Thyroid gland (tissue), 4 donors: ENCODE data around the gene PHF13.

ENCODE experiments used
- CTCF ChIP-seq, 6 experiments: fragments of 200-600 bp in 3 of 6; fragments of 450-650 bp in 3 of 6; sonication (generic) in 3 of 6; IDR thresholded peaks; one replicate each; pipeline ENCODE4 v1.5.1; 2016 to 2019; ENCODE audit warnings: antibody characterized with exemption in 6 of 6, mild to moderate bottlenecking in 2 of 6, inconsistent platforms in 1 of 6, moderate library complexity in 1 of 6
- POLR2A ChIP-seq, 2 donors: fragments of 450-650 bp; IDR thresholded peaks; one replicate each; pipeline ENCODE4 v1.6.1; 2017; ENCODE audit warnings: antibody characterized with exemption in 2 of 2, mild to moderate bottlenecking in 2 of 2, moderate library complexity in 1 of 2

DNA sequence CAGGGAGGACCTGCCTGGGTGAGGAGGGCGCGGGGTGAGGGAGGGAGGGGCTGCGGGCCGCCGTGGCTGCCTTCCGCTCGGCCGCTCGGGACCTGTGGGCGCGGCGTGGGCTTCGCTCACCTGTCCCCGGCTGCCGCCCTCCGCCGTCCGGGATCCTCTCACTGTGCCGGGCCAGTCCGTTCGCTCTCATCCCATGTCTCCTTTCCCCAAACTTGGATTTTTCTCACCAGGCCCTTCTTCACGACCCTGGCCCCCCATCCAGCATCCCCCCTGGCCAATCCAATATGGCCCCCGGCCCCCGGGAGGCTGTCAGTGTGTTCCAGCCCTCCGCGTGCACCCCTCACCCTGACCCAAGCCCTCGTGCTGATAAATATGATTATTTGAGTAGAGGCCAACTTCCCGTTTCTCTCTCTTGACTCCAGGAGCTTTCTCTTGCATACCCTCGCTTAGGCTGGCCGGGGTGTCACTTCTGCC is 33.4 kb upstream of the PHF13 start:
- TF ChIP-seq CTCF (IDR thresholded peaks at IDR 0.05) (no peak), POLR2A (IDR thresholded peaks at IDR 0.05) (no peak)
